Activated CD8-positive, alpha-beta T cell treated with anti-CD3 and anti-CD28 coated beads for 36 hours (primary cell): ENCODE data around the gene TTLL5. TPM values are rescaled to one million over a fixed set of nuclear protein-coding genes. Genes with fewer than 3 reads are reported as not detected.

Experiments
- ATAC-seq: fragments of 200-7000 bp; cut with Tn5 transposase; one replicate; pipeline ENCODE4 v1.10.0; 2021; ENCODE audit warnings: mild to moderate bottlenecking, moderate library complexity
- CTCF ChIA-PET: fragments of 350-600 bp; sonication (Branson Sonifier 250); formaldehyde crosslinking; loops from one replicate; lab custom pipeline; 2021; ENCODE audit warnings: antibody characterized with exemption; lab: Charles Lee
- POLR2A ChIA-PET: fragments of 350-600 bp; sonication (Branson Sonifier 250); formaldehyde crosslinking; loops from one replicate; lab custom pipeline; 2021; ENCODE audit warnings: antibody characterized with exemption; lab: Charles Lee
- DNase-seq: peaks from one replicate; pipeline ENCODE4 v3.0.0-alpha.2; 2020
- H3K27ac Mint-ChIP-seq: one replicate; pipeline ENCODE4 v1.8.0; 2021; ENCODE audit warnings: mild to moderate bottlenecking, mixed read lengths
- H3K27me3 Mint-ChIP-seq: one replicate; pipeline ENCODE4 v1.8.0; 2021; ENCODE audit warnings: mixed read lengths
- H3K36me3 Mint-ChIP-seq: one replicate; pipeline ENCODE4 v1.8.0; 2021; ENCODE audit warnings: low read depth, mixed read lengths
- H3K4me1 Mint-ChIP-seq: one replicate; pipeline ENCODE4 v1.8.0; 2021; ENCODE audit warnings: low read depth, mixed read lengths
- H3K4me3 Mint-ChIP-seq: one replicate; pipeline ENCODE4 v1.8.0; 2021; ENCODE audit warnings: mild to moderate bottlenecking, moderate library complexity, mixed read lengths
- H3K9me3 Mint-ChIP-seq: one replicate; pipeline ENCODE4 v1.8.0; 2021; ENCODE audit warnings: mixed read lengths
- CTCF ChIP-seq: fragments of 200-600 bp; IDR thresholded peaks from one replicate; pipeline ENCODE4 v1.8.0; 2022; ENCODE audit warnings: antibody characterized with exemption, mild to moderate bottlenecking
- intact Hi-C: fragments of 100-400 bp; cut with micrococcal nuclease; formaldehyde crosslinking; loops from one replicate; pipeline ENCODE4 v1.10.0; 2022
- total RNA-seq, 2 experiments: library from RNA; stranded (reverse); gene quantifications; one replicate each; pipeline ENCODE4 v1.2.3, GENCODE V29; 2021

The TTLL5 gene
- total RNA-seq, 2 experiments from 2014 or later = 23.6 to 27.2 TPM

GRCh38 chr14:75831455-75831854, 170.4 kb downstream of the TTLL5 start:
- peaks cover 4% of the 10 kb centered on the region for H3K36me3 Mint-ChIP-seq
- POLR2A ChIA-PET = no interaction called here
- H3K4me1 Mint-ChIP-seq = peaks cover 12% of the 10 kb centered on the region
- ATAC-seq (peak; percentile 77), DNase-seq (peak; percentile 54)
- no peaks in the 10 kb centered on the region for H3K9me3 Mint-ChIP-seq
- H3K27me3 Mint-ChIP-seq = no peaks in the 10 kb centered on the region
- H3K4me3 Mint-ChIP-seq = no peak overlapping the region
- intact Hi-C loops = no loop called here
- CTCF ChIA-PET = interaction anchor here (0.8 to 1.7 kb wide), 2 partner anchors 122 to 126 kb away, joined by 3 read pairs; no protein-coding TSS in a partner anchor
- TF ChIP-seq CTCF = no peak
- H3K27ac Mint-ChIP-seq = peak overlapping the region; percentile 75

GRCh38 chr14:75831952-75832351, 170.9 kb downstream of the TTLL5 start:
- Mint-ChIP-seq H3K4me3 (no peak overlapping the region), H3K36me3 (peaks cover 4% of the 10 kb centered on the region), H3K27me3 (no peaks in the 10 kb centered on the region), H3K27ac (no peak overlapping the region), H3K4me1 (peaks cover 12% of the 10 kb centered on the region), H3K9me3 (no peaks in the 10 kb centered on the region)
- CTCF ChIA-PET = interaction anchor here (0.5 to 1.7 kb wide), 2 partner anchors 9 to 125 kb away, joined by 3 read pairs; no protein-coding TSS in a partner anchor
- intact Hi-C loops = no loop called here
- peak; percentile 5 for DNase-seq
- POLR2A ChIA-PET = no interaction called here
- TF ChIP-seq CTCF = no peak
- ATAC-seq = no peak

GRCh38 chr14:75832621-75833297, 171.7 kb downstream of the TTLL5 start:
- Mint-ChIP-seq H3K27me3 (no peaks in the 10 kb centered on the region), H3K4me3 (no peak overlapping the region), H3K4me1 (peaks cover 12% of the 10 kb centered on the region), H3K27ac (no peak overlapping the region), H3K9me3 (no peaks in the 10 kb centered on the region), H3K36me3 (peaks cover 4% of the 10 kb centered on the region)
- intact Hi-C loops = no loop called here
- CTCF ChIA-PET = no interaction called here
- POLR2A ChIA-PET = no interaction called here
- no peak for TF ChIP-seq CTCF
- DNase-seq (no peak), ATAC-seq (no peak)

- Mint-ChIP-seq H3K27me3 (no peaks in the 10 kb centered on the region), H3K4me1 (peaks cover 12% of the 10 kb centered on the region), H3K4me3 (no peak overlapping the region), H3K36me3 (peaks cover 9% of the 10 kb centered on the region), H3K27ac (no peak overlapping the region), H3K9me3 (peaks cover under 1% of the 10 kb centered on the region)
- DNase-seq (no peak), ATAC-seq (no peak)
- POLR2A ChIA-PET = no interaction called here
- TF ChIP-seq CTCF = no peak
- intact Hi-C loops = no loop called here
- CTCF ChIA-PET = no interaction called here
Measured at GRCh38 chr14:75833326-75834020, 172.4 kb downstream of the TTLL5 start.

GRCh38 chr14:75835156-75835725, 174.2 kb downstream of the TTLL5 start:
- H3K9me3 Mint-ChIP-seq = peaks cover 11% of the 10 kb centered on the region
- no peak overlapping the region for H3K27ac Mint-ChIP-seq
- intact Hi-C loops = no loop called here
- CTCF ChIA-PET = no interaction called here
- DNase-seq = no peak
- H3K4me1 Mint-ChIP-seq = peaks cover 12% of the 10 kb centered on the region
- no peaks in the 10 kb centered on the region for H3K27me3 Mint-ChIP-seq
- POLR2A ChIA-PET = no interaction called here
- no peak overlapping the region for H3K4me3 Mint-ChIP-seq
- ATAC-seq = no peak
- no peak for TF ChIP-seq CTCF
- H3K36me3 Mint-ChIP-seq = peaks cover 24% of the 10 kb centered on the region
